SKM-1 (cell line): ENCODE data around the gene OBI1.
"Not testable (repeated sequence)": the region's sequence is repeated elsewhere in the genome, so short reads cannot be mapped to it uniquely, and the experiment has no call there.

Experiments used
- DNase-seq: peaks from one replicate; lab custom pipeline; 2025; ENCODE audit not compliant: unreplicated experiment; lab: John Stamatoyannopoulos, UW

OBI1 gene

GRCh38 chr13:78649997-78650716, 8.8 kb downstream of the OBI1 start:
- DNase-seq = no peak

DNA sequence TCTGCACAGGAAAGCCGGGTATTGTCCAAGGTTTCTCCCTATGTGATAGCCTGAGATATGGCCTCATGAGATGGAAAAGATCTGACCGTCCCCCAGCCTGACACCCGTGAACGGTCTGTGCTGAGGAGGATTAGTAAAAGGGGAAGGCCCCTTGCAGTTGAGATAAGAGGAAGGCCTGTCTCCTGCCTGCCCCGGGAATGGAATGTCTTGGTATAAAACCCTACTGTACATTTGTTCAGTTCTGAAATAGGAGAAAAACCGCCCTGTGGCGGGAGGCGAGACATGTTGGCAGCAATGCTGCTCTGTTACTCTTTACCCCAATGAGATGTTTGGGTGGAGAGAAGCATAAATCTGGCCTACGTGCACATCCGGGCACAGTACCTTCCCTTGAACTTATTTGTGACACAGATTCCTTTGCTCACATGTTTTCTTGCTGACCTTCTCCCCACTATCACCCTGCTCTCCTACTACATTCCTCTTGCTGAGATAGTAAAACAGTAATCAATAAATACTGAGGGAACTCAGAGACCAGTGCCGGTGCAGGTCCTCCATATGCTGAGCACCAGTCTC, 11.8 kb downstream of the OBI1 start:
- DNase-seq = not testable (repeated sequence)

DNA sequence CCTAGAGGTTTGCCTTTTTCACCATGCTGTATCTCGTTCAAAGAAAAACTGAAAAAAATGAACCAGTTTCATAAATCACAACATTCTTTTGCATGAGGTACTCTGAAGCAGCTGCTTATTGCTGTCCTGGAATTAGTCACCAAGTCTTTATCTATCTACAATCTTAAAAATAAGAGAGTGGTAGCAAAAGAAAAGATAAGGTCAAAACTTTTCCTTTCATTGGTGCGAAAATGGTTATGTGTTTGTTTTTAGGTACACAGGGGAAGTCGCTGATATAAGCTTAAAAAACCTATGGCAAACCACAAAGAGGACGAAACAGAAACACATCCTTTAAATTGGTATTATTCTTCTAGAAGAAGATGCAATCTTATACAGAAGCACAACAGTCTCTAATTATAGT, 20.7 kb downstream of the OBI1 start:
- no peak for DNase-seq

DNA sequence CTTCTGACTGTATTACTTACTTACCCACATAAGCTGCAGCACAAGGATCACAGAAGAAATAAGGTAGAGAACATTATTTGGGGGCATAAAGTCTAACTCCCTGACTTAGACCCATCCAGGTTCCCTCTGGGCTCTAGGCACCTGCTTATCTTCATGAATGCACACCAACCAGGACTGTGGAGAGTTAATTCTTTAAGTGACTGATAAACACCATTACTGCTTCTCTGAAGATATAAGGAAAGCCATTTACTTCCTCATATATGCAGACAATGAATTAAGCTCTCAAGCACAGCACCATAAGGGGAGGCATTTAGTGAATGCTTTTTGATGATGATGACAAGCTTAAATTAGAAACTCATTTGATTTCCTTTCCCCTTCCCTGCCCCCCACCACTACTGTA, 22.5 kb downstream of the OBI1 start:
- no peak for DNase-seq

- no peak for DNase-seq
These were observed 26.0 kb downstream of the OBI1 start for GRCh38 chr13:78632996-78633395.

DNA sequence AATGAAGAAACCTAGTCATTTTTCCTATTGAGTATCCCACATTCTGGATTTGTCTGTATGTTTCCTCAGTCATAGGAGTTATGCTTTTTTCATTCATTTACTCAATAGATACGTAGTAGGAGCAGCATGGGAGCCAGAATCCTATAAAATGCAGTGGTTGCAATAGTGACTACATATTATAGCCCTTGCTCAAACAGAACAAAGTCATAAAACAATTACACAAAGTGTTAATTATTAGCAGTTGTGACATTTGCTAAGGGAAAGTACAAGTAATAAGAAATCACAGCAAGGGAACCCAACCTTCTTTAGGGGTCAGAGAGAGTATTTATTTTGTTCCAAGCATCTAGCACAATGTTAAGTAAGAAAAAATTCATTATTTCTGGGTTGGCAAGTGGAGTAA, 27.9 kb downstream of the OBI1 start:
- no peak for DNase-seq

- no peak for DNase-seq
These were observed 28.4 kb downstream of the OBI1 start for GRCh38 chr13:78630511-78630910.

GRCh38 chr13:78625384-78625783, 33.6 kb downstream of the OBI1 start:
- DNase-seq = no peak

DNA sequence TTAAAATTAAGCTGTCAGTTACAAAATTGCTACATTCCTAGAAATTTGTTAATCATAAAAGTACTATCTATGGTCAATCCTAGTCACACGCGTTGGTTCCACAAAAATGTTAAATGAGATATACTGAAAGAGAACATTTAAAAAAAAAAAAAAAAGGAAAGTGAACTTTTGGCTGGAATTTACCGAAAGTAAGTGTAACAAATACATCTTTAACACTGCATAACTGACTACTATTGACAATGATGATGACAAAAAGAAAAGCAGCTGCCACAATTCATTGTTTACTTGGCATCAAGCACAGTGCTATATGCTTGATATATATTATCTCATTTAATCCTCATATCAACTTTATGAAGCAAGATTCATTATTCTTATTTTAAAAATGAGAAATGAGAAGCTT, 35.8 kb downstream of the OBI1 start:
- no peak for DNase-seq

GRCh38 chr13:78620936-78621470, 38.0 kb downstream of the OBI1 start:
- DNase-seq = no peak

- DNase-seq = no peak
These were observed 40.5 kb downstream of the OBI1 start for GRCh38 chr13:78618411-78618810.

DNA sequence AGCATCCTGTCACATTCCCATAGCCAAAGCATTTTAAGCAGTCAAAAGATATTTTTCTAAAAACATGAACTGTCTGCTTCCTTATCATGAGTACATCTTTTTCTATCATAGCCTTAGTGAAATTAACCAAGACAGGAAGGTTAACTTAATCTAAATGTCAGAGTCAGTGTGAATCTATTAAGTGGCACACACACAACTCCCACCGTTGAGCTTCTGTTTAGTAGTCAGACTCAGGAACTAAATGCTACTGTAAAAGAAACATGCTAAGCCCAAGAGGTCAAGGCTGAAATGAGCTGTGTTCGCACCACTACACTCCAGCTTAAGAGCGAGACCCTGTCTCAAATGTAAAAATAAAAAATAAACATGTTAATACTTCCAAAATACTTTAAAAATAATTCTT, 47.9 kb downstream of the OBI1 start:
- DNase-seq = no peak

DNA sequence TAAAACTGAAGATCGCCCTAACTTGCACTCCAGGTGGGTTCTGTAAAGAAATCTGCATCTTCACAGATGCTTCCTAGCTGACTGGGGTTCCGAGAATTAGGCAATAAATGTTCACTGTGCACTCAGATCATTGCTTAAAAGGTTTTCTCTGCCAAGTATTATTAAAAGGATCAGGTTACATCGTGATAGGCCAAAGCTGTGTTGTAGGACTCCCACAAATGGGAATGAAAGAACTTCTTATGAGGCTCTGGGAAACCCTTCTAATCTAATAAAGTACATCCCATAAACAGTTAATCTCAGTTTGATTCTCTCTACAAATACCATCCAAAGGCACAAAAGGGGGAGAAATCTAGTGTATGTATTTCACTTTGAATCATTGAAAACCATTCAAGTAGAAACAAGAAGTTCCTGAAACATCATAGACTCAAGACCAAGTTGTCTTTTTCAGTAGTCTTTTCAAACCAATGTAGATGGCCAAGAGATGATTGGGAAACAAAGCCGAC, 48.5 kb downstream of the OBI1 start:
- no peak for DNase-seq

DNA sequence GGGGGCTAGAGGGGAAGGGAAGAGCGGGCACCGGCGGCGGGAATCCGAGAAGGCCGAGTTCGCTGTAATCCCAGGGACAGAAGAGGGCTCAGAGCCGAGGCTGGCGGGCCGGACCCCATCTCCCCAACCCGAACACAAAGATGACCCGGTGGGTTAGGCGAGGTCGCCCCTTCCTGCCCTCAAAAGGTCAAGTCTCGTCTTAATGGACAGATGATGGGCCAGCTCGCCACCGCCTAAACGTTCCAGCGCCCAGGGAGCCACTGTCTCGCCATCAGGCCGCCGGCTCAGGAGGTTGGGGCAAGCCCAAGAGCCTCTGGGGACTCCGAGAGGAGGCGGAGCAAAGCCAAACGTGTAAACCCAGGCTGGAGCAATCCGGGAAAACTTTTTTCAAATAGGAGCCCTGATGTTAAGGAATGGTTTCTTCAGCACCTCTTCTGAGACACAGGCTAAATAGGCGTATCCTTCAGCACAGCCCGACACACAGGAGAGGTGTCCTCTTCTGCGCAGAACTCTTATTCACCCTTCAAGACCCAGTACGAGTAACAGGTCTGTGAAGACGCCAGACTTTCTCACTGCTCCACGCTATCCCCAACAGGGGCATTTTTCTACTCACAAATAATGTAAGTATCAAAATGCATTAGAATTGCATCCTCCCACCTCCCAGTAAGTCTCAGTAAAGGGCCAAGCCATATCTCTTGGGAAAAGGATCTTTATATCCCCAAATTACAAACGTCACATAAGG, 49.3 kb downstream of the OBI1 start:
- DNase-seq = no peak

- DNase-seq = no peak
These were observed 50.1 kb downstream of the OBI1 start for GRCh38 chr13:78608688-78609463.

DNA sequence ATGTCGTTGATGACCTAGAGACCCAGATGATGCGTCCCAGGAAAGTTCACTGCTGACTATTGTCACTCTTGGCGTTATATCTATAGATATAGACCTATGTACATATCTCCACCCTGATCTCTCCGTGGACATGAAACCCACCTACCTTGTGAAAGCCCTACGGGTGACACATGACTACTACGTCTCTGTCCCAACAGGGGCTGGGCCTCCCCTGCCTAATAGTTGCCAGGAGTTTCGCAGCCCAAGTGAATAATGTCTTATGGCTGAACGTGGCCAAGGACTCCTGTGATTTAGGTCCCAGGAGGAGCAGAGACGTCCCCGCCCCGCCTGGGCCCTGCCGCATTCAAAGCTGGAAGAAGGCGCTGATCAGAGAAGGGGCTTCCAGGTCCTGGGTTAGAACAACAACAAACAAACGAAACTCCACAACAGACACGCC, 50.7 kb downstream of the OBI1 start:
- no peak for DNase-seq

DNA sequence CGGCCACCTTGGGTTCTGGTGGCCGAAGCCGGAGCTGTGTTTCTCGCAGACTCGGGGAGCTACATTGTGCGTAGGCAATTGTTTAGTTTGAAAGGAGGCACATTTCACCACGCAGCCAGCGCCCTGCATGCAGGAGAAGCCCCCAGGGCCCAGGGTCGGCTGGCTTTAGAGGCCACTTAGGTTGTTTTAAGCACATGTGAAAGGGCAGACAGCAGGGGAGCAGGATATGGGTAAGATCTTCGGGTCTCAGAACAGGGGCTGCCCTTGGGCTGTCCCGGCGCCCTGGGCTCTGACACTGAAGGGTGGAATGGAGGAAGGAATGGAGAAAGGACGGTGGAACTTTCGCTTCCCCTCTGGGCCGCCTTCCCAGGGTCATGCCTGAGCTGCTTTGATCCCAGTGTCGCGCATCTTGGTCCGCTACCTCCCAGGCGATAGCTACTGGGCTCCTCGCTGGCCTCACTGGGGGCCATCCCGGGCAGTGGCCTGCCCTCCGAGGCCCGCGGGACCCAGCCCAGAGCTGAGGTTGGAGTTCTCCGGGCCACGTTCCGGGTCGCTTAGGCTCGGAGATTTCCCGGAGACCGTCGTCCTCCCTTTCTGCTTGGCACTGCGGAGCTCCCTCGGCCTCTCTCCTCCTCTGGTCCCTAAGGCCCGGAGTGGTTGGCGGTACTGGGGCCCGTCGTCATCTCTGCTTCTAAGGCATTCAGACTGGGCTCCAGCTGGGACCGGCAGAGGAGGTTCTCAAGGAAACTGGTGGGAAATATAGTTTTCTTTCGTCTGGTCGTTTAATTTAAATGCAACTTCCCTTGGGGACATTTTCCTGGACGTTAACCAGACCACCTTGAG, 51.3 kb downstream of the OBI1 start:
- DNase-seq = no peak

GRCh38 chr13:78606471-78607408, 52.2 kb downstream of the OBI1 start:
- DNase-seq = no peak
